Jurkat, Clone E6-1 (cell line): Measurements from ENCODE around the gene CAP1.
"Not testable (repeated sequence)": the region's sequence is repeated elsewhere in the genome, so short reads cannot be mapped to it uniquely, and the experiment has no call there.

Experiments
- DNase-seq: peaks from one replicate; pipeline ENCODE4 v3.0.0-alpha.2; 2011; ENCODE audit warnings: low read depth, low spot score
- H3K4me3 ChIP-seq: 2 replicates; pipeline ENCODE4 v1.5.1; 2011; ENCODE audit warnings: mild to moderate bottlenecking, low read length, control low read depth, moderate library complexity

Gene CAP1

GRCh38 chr1:40056519-40057309, 16.2 kb downstream of the CAP1 start:
- H3K4me3 ChIP-seq, result no peak overlapping the region
- no peak for DNase-seq

- DNase-seq, result no peak
- H3K4me3 ChIP-seq, result no peak overlapping the region
Measured at GRCh38 chr1:40057310-40058030, 16.9 kb downstream of the CAP1 start.

GRCh38 chr1:40058097-40058452, 17.5 kb downstream of the CAP1 start:
- no peak for DNase-seq
- no peak overlapping the region for H3K4me3 ChIP-seq

- DNase-seq, result no peak
- H3K4me3 ChIP-seq, result peak overlapping the region; percentile 37
Measured at GRCh38 chr1:40058453-40059337, 18.2 kb downstream of the CAP1 start.

GRCh38 chr1:40059338-40059959, 18.9 kb downstream of the CAP1 start:
- peak overlapping the region; percentile 37 for H3K4me3 ChIP-seq
- peak; percentile 79 for DNase-seq

GRCh38 chr1:40059960-40060750, 19.6 kb downstream of the CAP1 start:
- peak; percentile 47 for DNase-seq
- peak overlapping the region; percentile 37 for H3K4me3 ChIP-seq

- H3K4me3 ChIP-seq, result no peak overlapping the region
- DNase-seq, result peak; percentile 37
Measured at GRCh38 chr1:40064797-40065499, 24.4 kb downstream of the CAP1 start.

GRCh38 chr1:40067023-40067422, 26.5 kb downstream of the CAP1 start:
- H3K4me3 ChIP-seq, result no peak overlapping the region
- DNase-seq, result no peak

GRCh38 chr1:40067851-40068250, 27.3 kb downstream of the CAP1 start:
- H3K4me3 ChIP-seq, result no peak overlapping the region
- DNase-seq, result no peak

- DNase-seq, result no peak
- H3K4me3 ChIP-seq, result no peak overlapping the region
Measured at GRCh38 chr1:40072142-40072541, 31.6 kb downstream of the CAP1 start.

- no peak overlapping the region for H3K4me3 ChIP-seq
- no peak for DNase-seq
Measured at GRCh38 chr1:40073062-40073461, 32.5 kb downstream of the CAP1 start.

GRCh38 chr1:40075266-40075665, 34.7 kb downstream of the CAP1 start:
- no peak overlapping the region for H3K4me3 ChIP-seq
- DNase-seq, result no peak

- DNase-seq, result no peak
- no peak overlapping the region for H3K4me3 ChIP-seq
Measured at GRCh38 chr1:40076895-40077312, 36.4 kb downstream of the CAP1 start.

GRCh38 chr1:40078512-40079333, 38.2 kb downstream of the CAP1 start:
- no peak overlapping the region for H3K4me3 ChIP-seq
- peak; percentile 48 for DNase-seq

GRCh38 chr1:40079774-40080400, 39.4 kb downstream of the CAP1 start:
- no peak for DNase-seq
- no peak overlapping the region for H3K4me3 ChIP-seq

GRCh38 chr1:40081871-40082270, 41.3 kb downstream of the CAP1 start:
- no peak overlapping the region for H3K4me3 ChIP-seq
- no peak for DNase-seq

GRCh38 chr1:40084750-40085149, 44.2 kb downstream of the CAP1 start:
- H3K4me3 ChIP-seq, DNase-seq: not testable (repeated sequence)
